Peyer's patch (tissue), 4 donors: ENCODE measurements around the gene NPNT.

ENCODE experiments used
- POLR2A ChIP-seq, 2 donors: fragments of 450-650 bp; IDR thresholded peaks; one replicate each; pipeline ENCODE4 v1.5.1; 2017; ENCODE audit warnings: antibody characterized with exemption in 2 of 2, mild to moderate bottlenecking in 2 of 2, moderate library complexity in 2 of 2
- TF ChIP-seq, protein P1 (sequence below), 6 experiments: fragments of 450-650 bp in 4 of 6; fragments of 200-600 bp in 2 of 6; sonication (generic) in 1 of 6; IDR thresholded peaks; one replicate each; pipeline ENCODE4 v1.5.1; 2017 to 2019; ENCODE audit warnings: antibody characterized with exemption in 6 of 6, mild to moderate bottlenecking in 3 of 6, moderate library complexity in 1 of 6

GRCh38 chr4:105923497-105924238 is 28.4 kb downstream of the NPNT start:
- TF ChIP-seq, protein P1, sequence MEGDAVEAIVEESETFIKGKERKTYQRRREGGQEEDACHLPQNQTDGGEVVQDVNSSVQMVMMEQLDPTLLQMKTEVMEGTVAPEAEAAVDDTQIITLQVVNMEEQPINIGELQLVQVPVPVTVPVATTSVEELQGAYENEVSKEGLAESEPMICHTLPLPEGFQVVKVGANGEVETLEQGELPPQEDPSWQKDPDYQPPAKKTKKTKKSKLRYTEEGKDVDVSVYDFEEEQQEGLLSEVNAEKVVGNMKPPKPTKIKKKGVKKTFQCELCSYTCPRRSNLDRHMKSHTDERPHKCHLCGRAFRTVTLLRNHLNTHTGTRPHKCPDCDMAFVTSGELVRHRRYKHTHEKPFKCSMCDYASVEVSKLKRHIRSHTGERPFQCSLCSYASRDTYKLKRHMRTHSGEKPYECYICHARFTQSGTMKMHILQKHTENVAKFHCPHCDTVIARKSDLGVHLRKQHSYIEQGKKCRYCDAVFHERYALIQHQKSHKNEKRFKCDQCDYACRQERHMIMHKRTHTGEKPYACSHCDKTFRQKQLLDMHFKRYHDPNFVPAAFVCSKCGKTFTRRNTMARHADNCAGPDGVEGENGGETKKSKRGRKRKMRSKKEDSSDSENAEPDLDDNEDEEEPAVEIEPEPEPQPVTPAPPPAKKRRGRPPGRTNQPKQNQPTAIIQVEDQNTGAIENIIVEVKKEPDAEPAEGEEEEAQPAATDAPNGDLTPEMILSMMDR (IDR thresholded peaks at IDR 0.05), result no peak
- TF ChIP-seq POLR2A (IDR thresholded peaks at IDR 0.05), result no peak
